Panc1 (cell line): ENCODE measurements around the gene SPACA6.

ENCODE experiments used
- POLR2AphosphoS5 ChIP-seq: IDR thresholded peaks from 2 replicates; pipeline ENCODE4 v1.6.1; 2012; ENCODE audit warnings: mild to moderate bottlenecking, low read depth, low read length, moderate library complexity
- SIN3A ChIP-seq: IDR thresholded peaks from 2 replicates; pipeline ENCODE4 v1.6.1; 2012; ENCODE audit warnings: low read depth, mild to moderate bottlenecking, low read length, moderate library complexity, borderline replicate concordance; ENCODE audit not compliant: insufficient read depth
- TCF7L2 ChIP-seq: IDR thresholded peaks from 2 replicates; pipeline ENCODE4 v1.6.1; 2011; ENCODE audit warnings: mild to moderate bottlenecking, low read depth, low read length, inconsistent platforms
- TF ChIP-seq, protein P1 (sequence below): fragments of 450-650 bp; IDR thresholded peaks from 2 replicates; pipeline ENCODE4 v1.5.1; 2017; ENCODE audit warnings: mild to moderate bottlenecking
- TF ChIP-seq, protein P2 (sequence below), 2 experiments: IDR thresholded peaks; 2 replicates each; pipeline ENCODE4 v1.6.1; 2011 to 2012; ENCODE audit warnings: low read depth in 2 of 2, control low read depth in 1 of 2, low read length in 1 of 2, mild to moderate bottlenecking in 1 of 2, moderate library complexity in 1 of 2; ENCODE audit not compliant: insufficient read depth in 1 of 2

DNA sequence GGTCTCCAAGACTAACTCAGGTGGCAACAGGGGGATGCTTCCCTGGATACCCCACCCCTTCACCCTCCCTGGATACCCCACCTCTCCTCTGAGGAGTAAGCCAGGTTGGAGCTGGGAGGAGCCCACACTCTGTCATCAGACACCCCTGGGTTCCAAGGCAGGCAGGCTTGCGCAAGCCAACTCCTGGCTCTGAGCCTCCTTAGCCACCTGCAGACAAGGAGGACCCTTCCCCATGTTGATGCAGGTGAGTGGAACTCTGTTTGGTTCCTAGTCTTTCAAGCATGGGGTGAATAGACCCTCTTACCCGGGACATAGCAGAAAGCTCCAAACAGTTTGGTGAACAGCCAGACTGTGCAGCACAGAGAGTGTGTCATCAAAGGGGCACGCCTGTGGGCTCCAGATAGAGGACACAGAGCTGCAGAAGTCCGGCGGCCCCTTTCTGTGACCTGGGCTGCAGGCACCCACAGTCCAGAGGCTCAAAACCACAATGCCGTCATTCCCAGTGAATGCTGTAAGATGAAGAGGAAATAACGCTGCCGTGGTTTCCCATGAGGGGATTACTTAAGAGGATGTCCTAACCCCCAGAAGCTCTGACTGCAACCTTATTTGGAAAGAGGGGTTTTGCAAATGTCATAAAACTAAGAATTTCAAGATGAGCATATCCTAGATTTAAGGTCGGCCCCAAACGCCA lies 42.8 kb downstream of the SPACA6 start:
- TF ChIP-seq, protein P1, sequence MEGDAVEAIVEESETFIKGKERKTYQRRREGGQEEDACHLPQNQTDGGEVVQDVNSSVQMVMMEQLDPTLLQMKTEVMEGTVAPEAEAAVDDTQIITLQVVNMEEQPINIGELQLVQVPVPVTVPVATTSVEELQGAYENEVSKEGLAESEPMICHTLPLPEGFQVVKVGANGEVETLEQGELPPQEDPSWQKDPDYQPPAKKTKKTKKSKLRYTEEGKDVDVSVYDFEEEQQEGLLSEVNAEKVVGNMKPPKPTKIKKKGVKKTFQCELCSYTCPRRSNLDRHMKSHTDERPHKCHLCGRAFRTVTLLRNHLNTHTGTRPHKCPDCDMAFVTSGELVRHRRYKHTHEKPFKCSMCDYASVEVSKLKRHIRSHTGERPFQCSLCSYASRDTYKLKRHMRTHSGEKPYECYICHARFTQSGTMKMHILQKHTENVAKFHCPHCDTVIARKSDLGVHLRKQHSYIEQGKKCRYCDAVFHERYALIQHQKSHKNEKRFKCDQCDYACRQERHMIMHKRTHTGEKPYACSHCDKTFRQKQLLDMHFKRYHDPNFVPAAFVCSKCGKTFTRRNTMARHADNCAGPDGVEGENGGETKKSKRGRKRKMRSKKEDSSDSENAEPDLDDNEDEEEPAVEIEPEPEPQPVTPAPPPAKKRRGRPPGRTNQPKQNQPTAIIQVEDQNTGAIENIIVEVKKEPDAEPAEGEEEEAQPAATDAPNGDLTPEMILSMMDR, result no peak
- TF ChIP-seq POLR2AphosphoS5 (no peak), SIN3A (no peak), TCF7L2 (no peak)
- TF ChIP-seq, protein P2, sequence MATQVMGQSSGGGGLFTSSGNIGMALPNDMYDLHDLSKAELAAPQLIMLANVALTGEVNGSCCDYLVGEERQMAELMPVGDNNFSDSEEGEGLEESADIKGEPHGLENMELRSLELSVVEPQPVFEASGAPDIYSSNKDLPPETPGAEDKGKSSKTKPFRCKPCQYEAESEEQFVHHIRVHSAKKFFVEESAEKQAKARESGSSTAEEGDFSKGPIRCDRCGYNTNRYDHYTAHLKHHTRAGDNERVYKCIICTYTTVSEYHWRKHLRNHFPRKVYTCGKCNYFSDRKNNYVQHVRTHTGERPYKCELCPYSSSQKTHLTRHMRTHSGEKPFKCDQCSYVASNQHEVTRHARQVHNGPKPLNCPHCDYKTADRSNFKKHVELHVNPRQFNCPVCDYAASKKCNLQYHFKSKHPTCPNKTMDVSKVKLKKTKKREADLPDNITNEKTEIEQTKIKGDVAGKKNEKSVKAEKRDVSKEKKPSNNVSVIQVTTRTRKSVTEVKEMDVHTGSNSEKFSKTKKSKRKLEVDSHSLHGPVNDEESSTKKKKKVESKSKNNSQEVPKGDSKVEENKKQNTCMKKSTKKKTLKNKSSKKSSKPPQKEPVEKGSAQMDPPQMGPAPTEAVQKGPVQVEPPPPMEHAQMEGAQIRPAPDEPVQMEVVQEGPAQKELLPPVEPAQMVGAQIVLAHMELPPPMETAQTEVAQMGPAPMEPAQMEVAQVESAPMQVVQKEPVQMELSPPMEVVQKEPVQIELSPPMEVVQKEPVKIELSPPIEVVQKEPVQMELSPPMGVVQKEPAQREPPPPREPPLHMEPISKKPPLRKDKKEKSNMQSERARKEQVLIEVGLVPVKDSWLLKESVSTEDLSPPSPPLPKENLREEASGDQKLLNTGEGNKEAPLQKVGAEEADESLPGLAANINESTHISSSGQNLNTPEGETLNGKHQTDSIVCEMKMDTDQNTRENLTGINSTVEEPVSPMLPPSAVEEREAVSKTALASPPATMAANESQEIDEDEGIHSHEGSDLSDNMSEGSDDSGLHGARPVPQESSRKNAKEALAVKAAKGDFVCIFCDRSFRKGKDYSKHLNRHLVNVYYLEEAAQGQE (IDR thresholded peaks at IDR 0.05; ENCODE audit: insufficient read depth in 1 of 2, low read depth in 2 of 2, low read length in 1 of 2), result no peak
